ENCODE results near the gene GNG12. TPM values are rescaled to one million over a fixed set of nuclear protein-coding genes. Genes with fewer than 3 reads are reported as not detected.

The GNG12 gene
- total and polyA plus RNA-seq, 9 of the 15 experiments (the other 6 are each of a cell fraction or from before 2014, with no cell fraction given), result 2.6 to 6.0 (median 4.1) TPM

DNA sequence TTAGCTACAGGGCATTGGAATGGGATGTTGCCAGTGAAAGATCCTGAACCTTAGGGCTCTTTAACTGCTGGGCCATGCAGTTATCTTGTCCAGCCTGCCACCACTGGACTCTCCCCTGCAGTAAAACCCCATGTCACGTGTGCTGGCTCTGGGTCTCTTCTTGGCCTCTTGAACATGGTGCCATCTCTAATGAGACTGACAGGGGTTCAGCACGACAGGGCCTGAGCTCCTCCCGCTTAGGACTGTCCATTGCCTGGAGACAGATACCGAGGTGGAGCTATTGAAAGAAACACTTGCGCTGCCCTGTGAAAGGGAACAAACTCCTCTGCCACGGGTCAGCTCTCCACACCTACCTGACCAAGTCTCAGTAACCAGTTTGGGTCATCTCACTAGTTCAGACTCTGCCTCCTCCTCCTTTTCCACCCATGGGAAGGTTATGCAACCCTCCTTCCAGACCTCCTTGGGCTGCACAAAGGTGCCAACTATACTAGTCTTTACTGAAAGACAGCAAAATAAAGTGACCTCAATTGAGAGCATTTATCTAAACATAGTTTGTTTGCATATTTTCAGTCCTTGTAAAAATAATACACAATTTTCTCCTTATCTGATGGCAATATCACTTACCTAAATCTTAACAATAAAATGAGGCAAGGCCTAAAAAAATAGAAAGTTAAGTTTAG, 66.0 kb downstream of the GNG12 start:
- H3K9me3 ChIP-seq (replicated peaks; ENCODE audit: control insufficient read depth, insufficient read depth, low read depth, low read length), result no peaks in the 10 kb centered on the region
- H3K4me2 ChIP-seq (ENCODE audit: insufficient read depth, low read length), result no peak overlapping the region
- ChIA-PET POLR2A (interaction anchor here (0.7 to 1.4 kb wide), 3 partner anchors 10 to 75 kb away, joined by 3 to 4 read pairs (median 3); no protein-coding TSS in a partner anchor), CTCF (ENCODE audit: low intra/inter-chr PET ratio) (interaction anchor here (1.1 kb wide), 1 partner anchor 345 kb away, joined by 4 read pairs; no protein-coding TSS in a partner anchor)
- TF ChIP-seq KLF6 (CRISPR knock-in tag; IDR thresholded peaks at IDR 0.05; ENCODE audit: borderline replicate concordance) (no peak), ZNF445 (CRISPR knock-in tag; IDR thresholded peaks at IDR 0.05; ENCODE audit: low read depth) (no peak), ZNF431 (CRISPR knock-in tag; IDR thresholded peaks at IDR 0.05) (no peak), ZNF408 (CRISPR knock-in tag; IDR thresholded peaks at IDR 0.05; ENCODE audit: low read depth) (no peak), CXXC5 (CRISPR knock-in tag; IDR thresholded peaks at IDR 0.05) (no peak), GABPB2 (CRISPR knock-in tag; conservative IDR thresholded peaks at IDR 0.05) (no peak), ZKSCAN3 (CRISPR knock-in tag; IDR thresholded peaks at IDR 0.05) (no peak), TFE3 (CRISPR knock-in tag; IDR thresholded peaks at IDR 0.05) (no peak), ZNF395 (CRISPR knock-in tag; IDR thresholded peaks at IDR 0.05) (no peak), HEY1 (CRISPR knock-in tag; IDR thresholded peaks at IDR 0.05; ENCODE audit: borderline replicate concordance) (no peak)
- no peak overlapping the region for H3K4me3 ChIP-seq
- no TSS peak for BruUV-seq (replicated peaks)
- H3K9ac ChIP-seq (ENCODE audit: insufficient read depth in 1 of 2, low read depth in 2 of 2, low read length in 2 of 2), result no peak overlapping the region
- 38% methylated on average over 6 of the region's 6 CpGs for WGBS (ENCODE audit: insufficient coverage, low coverage, missing lambda C conversion rate)
- in situ Hi-C loops (cut with MboI), result loop anchor here (5.0 kb wide), 1 partner anchor 85 kb away; no protein-coding TSS in a partner anchor
- H2AFZ ChIP-seq (ENCODE audit: low read depth, low read length), result no peak overlapping the region
- H3K9me1 ChIP-seq (ENCODE audit: control insufficient read depth, insufficient read depth, low read length), result no peaks in the 10 kb centered on the region
- FAIRE-seq, result no peak
- H3K79me2 ChIP-seq (ENCODE audit: control insufficient read depth, insufficient read depth, low read length), result no peaks in the 10 kb centered on the region
- no peak for ATAC-seq
- no peaks in the 10 kb centered on the region for H4K20me1 ChIP-seq (replicated peaks; ENCODE audit: control insufficient read depth, insufficient read depth, low read length)
- no peak for DNase-seq (ENCODE audit: extremely low read depth in 1 of 4, low spot score in 3 of 4)
- no peaks in the 10 kb centered on the region; a peak in 2 of 5 replicates for H3K4me1 ChIP-seq (replicated peaks in 1 of 2; ENCODE audit: control insufficient read depth in 2 of 2, insufficient read depth in 2 of 2, low read length in 2 of 2)
- no peaks in the 10 kb centered on the region for H3K27me3 ChIP-seq (ENCODE audit: control insufficient read depth in 2 of 2, insufficient read depth in 2 of 2, low read length in 2 of 2)
- no peak overlapping the region for H3K27ac ChIP-seq (ENCODE audit: extremely low read depth, low read depth, low read length)
- no peaks in the 10 kb centered on the region for H3K36me3 ChIP-seq (ENCODE audit: control insufficient read depth, insufficient read depth, low read length)
- intact Hi-C loops (cut with micrococcal nuclease), result loop anchor here (5.0 kb wide), 2 partner anchors 65 to 345 kb away; partner anchors contain the start of gene GNG12

Data from K562 (cell line).